ENCODE data around the gene SHROOM1.
"Not testable (repeated sequence)": the region's sequence is repeated elsewhere in the genome, so short reads cannot be mapped to it uniquely, and the experiment has no call there.

Gene SHROOM1

DNA sequence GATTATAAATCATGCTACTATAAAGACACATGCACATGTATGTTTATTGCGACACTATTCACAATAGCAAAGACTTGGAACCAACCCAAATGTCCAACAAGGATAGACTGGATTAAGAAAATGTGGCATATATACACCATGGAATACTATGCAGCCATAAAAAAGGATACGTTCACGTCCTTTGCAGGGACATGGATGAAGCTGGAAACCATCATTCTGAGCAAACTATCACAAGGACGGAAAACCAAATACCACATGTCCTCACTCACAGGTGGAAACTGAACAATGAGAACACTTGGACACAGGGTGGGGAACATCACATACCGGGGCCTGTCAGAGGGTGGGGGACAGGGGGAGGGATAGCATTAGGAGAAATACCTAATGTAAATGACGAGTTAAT is 24.6 kb downstream of the SHROOM1 start:
- not testable (repeated sequence) for DNase-seq

DNA sequence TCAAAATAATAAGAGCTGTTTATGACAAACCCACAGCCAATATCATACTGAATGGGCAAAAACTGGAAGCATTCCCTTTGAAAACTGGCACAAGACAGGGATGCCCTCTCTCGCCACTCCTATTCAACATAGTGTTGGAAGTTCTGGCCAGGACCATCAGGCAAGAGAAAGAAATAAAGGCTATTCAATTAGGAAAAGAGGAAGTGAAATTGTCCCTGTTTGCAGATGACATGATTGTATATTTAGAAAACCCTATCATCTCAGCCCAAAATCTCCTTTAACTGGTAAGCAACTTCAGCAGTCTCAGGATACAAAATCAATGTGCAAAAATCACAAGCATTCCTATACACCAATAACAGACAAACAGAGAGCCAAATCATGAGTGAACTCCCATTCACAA is 26.2 kb downstream of the SHROOM1 start:
- not testable (repeated sequence) for DNase-seq

DNA sequence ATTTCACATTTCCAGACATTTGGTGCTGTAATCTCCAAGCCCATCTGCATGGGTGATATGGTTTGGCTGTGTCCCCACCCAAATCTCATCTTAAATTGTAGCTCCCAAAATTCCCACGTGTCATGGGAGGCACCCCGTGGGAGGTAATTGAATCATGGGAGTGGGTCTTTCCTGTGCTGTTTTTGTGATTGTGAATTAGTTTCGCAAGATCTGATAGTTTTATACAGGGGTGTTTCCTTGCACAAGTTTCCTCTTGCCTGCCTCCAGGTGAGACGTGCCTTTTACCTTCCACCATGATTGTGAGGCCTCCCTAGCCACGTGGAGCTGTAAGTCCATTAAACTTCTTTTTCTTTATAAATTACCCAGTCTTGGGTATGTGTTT is 27.8 kb downstream of the SHROOM1 start:
- DNase-seq = not testable (repeated sequence)

DNA sequence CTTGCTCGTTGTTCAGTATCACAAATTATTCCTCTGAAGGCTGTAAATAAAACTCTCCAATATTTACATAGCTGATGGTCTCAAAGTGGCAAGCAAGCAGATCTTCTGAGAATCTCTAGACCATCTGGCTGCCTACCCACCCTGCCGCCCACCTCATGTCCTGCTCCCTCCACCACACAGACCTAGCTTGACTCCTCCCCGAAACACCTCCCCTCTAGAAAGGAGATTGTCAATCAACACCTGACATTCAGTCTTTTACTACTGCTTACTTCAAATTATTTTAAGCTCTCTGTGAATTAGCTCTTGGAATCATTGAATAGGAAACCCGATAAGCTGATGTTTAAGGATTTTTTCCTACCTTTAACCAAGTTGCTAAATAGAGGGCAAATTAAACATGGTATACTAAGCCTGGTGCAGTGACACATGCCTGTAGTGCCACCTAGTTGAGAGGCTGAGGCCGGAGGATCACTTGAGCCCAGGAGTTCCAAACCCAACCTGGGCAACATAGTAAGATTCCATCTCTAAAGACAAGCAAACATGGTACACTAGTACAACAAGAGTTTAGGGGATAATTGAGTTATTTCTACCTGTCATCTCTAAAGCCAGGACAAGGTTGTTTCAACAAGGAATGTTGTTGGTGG is 28.3 kb downstream of the SHROOM1 start:
- DNase-seq = no peak

DNA sequence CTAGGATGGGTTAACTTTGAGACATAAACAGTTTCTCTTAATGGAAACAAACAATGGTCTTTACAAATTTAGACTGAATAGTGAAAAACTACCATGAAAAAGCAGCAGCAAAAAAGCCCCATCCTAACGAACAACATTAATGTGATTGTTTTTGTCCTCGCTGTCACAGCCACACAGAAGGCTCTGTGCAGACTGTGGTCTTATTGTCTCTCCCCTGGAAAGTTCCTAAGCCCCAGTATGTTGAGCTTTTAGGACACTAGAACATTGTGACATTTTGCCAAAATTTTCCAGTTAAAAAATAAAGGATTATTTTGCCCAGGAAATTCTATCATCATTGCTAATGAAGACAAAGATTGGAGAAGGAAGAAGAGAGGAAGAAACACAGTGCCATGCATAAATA is 29.9 kb downstream of the SHROOM1 start:
- no peak for DNase-seq

DNA sequence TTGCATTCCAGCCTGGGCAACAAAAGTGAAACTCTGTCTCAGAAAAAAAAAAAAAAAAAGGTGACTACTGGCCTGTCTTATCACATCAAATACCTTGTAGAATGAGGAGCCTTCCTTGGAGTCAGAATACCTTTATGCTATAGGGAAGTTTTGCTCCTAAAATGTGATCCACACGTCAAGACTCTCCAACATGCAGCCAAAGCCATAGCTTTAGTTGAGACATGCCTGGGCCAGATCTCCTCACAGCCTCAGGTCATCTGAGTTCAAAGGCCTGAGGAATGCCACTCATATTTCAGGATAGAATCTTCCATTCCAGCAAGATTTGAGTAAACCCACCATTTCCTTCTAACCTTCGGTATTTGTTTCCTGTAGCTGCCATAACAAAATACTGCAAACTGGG is 31.1 kb downstream of the SHROOM1 start:
- DNase-seq = no peak

DNA sequence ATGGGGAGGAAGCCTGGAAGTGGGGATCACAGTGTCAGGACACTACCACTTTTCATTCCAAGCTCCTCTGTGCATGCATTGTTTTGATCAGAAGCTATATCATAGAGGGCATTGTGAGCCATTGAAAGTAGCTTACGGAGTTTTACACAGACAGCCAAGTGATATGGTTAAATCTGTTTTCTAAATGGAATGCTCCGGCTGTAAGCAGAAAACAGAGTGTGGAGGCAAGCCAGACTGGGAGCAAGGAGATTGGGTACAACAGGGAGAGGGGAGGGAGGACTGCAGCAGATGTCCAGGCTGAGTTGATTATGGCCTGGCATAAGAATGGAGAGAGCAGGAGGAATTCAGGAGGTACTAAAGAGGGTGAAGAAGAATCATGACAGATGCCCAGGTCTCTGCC is 32.8 kb downstream of the SHROOM1 start:
- DNase-seq = no peak

DNA sequence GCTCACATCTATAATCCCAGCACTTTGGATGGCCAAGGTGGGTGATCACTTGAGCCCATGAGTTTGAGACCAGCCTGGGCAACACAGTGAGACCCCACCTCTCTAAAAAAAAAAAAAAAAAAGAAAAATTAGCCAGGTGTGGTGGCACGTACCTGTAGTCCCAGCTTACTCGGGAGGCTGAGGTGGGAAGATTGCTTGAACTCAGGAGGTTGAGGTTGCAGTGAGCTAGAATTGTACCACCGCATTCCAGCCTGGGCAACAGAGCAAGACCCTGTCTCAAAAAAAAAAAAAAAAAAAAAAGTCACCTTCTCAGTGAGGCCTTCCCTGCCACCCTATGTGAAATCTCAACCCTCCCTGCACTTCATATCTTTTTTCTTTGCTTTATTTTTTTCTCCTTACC is 39.4 kb downstream of the SHROOM1 start:
- no peak for DNase-seq

DNA sequence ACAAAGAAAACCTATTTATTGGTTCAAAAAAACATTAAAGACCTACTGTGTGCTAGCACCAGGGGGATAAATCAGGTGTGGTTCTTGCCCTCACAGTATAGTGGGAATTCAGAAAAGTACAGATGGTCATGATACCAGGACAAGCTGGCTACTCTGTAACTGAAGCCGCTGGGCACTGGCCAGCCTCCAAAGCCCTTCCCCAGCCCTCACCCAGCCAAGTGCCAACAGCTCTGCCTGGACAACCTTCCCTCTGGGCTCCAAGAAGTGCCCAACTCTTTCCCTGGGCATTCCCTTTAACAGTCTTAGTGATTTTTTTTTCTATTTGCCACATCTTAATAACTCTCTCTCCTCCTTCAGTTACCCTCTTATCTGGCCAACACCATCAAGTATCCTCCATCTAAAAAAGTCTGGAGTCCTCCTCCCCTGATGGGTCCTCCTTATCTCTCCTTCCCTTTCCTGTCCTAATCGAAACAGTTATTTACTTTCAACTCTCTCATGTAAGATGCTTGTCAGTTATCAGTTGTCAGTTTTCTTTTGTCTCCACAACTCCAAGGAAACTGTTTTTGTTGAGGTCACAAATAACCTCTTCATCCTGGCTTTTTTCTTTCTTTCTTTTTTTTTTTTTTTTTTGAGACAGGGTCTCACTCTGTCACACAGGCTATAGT is 40.1 kb downstream of the SHROOM1 start:
- no peak for DNase-seq

DNA sequence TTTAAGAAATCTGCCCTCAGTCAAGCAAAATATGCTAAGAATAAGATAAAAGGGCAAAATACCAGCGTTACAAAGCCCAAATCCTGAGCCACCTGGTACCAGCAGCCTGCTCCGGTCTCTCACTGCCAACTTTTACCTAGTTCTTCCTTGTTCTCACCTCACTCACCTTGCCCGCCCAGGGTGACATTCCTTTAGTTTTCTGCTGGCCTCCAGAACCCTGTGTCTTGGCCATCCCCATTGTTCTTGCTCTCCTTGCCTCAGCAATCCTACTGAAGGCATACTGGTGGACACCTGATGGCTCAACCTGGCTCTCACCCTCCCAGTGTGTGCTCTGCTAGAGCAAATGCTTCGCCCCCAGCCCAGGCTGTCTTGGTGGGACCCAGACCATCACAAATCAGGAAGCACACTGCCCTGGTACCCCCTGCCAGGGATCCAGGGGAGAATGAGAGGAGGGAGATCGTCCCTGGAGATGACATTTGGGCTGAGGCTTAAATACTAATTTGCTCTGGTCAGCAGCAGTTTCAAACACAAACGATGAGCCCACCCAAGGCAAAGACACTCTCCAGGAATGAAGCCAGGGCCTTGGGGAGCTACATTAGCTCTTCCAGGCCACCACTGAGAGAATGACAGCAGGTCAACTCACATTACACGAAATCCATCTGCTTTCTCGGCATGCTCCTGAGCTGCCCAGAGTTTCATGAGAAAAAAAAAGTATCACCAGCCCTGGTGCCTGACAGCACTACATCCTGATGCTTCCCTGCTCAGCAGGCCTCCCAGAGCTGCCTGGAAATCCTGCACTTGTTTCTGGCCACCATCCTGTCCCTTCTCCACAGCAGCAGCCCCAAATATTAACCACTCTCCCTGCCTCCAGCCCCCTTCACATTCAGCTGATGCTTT is 41.2 kb downstream of the SHROOM1 start:
- no peak for DNase-seq

DNA sequence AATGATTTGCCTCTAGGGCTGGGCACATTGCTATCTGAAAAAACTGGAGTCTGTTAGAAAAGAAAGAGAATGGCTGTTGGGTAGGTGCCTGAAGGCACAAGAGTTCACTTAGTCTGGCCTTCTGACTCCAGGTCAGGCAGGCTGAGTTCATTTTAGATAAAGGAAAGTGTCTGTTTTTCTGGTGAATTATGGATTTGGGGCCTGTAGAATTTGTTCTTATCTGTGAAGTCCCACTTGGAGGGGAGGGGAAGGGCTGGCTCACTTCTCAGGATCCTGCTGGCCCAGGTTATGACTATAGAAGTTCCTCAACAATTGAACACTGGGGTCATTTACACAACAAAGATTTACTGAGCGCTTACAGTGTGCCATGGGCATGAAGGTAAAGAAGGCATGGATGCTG is 41.9 kb downstream of the SHROOM1 start:
- no peak for DNase-seq

DNA sequence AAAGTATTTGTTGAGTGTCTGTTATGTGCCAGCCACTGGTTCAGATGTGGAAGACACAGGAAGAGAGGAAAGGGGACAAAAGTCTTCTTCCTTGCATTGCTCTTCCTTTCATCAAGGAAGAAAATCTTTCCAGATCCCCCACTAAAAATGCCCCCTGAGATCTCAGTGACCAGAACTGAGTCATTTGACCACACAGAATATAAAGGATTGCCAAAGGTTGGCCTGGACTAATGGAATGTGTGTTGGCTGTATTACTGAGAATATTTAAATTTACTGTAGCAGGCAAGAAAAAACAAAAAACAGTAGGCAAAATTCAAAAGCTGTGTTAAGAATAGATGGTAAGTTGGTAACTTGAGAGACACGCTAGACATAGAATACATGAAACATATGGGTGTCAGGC is 43.4 kb downstream of the SHROOM1 start:
- no peak for DNase-seq

DNA sequence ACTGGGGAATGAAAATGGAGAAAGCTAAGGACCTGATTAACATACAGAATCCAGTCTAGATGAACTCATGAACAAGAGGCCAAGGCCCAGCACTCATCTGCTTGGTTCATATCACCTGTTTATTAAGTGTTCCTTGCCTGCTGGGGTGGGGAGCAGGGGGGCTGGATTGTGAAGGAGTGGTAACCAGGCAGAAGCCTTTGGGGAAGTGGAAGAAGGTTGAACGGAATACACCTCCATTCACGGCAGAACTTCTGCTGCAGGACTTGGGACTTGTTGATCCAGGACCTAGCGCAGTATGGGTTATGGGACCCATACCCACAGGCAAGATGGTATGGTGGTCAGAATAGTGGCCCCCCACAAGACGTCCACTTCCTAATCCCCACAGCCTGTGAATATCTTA is 44.6 kb downstream of the SHROOM1 start:
- no peak for DNase-seq

DNA sequence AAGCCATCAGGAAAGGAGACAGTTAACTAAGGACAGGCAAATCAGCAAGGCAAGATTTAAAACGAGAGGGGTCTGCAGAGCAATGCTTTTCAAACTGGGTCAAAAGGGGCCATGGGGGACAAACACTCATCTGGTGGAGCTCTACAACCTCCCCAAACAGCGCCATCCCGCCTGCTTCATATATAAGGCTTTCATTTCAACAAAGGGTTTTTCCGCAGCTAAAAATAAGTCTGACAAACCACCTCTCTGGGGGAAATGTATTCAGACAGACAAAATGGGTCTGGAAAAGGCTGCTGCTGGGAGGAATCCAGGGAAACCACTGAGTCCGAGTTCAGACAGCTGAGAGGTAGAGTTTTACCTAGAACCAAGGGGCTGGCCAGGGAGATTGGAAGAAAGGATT is 45.1 kb downstream of the SHROOM1 start:
- no peak for DNase-seq

DNA sequence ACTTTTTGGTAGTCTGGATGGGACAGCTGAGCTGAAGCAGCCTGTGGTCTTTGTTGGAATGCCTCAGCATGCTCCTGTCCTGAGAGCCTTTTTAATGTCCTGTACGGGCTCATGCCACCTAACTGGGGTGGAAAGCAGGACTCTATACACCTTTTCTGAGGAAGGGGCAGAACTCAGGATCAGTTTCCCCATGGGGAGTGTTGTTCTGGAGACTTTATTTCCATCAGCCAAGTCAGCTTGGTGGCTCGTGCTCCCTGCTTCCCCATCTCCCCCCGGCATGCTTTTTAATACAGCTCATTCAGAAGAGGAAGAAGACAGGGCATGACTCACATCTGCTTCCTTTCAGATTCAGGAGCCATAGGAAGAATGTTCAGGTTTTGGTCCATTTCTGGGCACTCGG is 48.3 kb downstream of the SHROOM1 start:
- DNase-seq = no peak

DNA sequence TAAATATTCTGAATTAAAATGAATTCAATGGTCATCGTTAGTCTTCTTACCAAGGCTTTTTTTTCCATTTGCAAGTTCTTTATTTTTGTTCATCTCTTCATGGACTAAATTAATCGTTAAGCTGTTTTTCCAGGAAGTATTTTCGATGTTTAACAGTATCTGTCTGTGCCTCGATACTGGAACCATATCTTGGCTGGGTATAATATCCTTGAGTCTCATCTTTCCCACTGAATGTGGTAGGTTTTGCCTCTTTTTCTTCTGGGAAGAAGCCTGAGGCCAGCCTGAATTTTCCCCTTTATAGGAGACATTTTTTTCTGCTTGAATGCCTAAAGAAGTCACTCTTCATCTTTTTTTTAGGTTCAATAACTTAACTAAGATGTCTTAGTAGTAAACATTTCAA is 49.4 kb downstream of the SHROOM1 start:
- no peak for DNase-seq

DNA sequence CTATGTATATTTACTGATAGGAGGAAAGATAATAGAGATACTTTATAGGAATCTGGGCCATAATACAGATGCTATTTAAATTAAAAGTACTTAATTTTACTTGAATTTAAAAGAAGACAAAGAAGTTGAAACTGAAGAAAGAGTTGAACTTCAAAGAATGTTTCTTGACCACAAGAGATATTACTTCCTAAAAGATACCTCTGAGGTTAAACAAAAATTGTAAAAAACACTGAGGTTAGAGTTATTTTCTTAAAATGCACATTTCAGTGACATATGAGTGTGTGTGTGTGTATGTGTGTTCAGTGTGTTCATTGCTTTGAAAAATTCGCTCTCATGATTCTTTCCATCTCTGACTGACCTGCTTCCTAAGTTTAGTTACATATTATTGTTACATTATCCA is 49.9 kb downstream of the SHROOM1 start:
- no peak for DNase-seq

DNA sequence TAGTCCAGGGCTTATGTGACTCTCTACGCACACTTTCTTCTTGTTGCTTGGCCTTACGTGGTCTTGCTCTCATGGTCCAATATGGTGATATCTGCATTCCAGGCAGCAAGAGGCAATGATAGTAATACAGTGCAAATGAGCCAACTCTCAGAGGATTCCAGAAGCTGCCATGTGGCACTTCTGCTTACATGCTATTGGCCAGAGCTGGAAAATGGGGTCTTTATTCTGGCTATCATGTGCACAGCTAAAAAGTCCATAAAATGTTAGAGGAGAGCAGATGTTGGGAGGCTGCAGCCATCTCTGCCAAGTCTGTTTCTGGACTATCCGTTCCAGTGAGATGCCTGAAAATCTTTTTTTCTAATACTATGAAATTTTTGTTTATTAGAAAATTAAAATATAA is 50.5 kb downstream of the SHROOM1 start:
- no peak for DNase-seq

DNA sequence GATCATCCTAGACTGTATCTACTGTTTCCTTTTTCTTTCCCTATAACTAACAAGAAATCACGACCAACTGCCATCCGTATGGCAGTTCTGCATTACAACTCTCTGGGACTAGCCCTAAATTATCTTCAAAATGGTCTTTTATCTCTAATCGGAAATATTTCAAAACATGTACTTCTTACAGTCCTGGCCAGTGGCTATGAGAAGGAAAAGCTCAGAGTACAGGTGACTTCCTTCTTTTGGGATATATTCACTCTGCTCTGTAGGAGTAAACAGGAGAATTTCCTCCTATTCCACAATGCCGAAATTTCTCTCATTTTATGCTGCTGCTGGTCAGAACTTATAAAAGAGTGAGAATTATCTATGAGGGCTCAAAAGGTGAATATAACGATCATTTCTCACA is 51.6 kb downstream of the SHROOM1 start:
- DNase-seq = no peak

DNA sequence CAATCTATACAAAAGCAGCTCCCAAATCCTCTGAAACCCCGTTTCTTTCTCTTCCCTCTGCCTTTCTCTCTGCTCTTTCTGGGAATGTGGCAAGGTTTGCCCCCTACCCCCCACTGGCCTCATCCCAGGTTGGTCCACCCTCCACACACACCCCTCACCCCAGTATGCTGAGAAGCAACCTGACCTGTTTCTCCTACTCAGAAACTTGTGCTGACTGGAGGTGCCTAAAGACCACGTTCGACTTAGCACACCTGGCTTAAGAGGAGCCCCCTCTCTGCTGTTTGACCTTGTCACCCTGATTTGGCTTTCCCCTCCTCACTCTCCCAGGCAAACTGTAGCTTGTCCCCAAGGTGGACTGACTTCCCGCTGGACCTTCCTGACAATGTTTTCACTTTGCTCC is 52.3 kb downstream of the SHROOM1 start:
- DNase-seq = no peak

DNA sequence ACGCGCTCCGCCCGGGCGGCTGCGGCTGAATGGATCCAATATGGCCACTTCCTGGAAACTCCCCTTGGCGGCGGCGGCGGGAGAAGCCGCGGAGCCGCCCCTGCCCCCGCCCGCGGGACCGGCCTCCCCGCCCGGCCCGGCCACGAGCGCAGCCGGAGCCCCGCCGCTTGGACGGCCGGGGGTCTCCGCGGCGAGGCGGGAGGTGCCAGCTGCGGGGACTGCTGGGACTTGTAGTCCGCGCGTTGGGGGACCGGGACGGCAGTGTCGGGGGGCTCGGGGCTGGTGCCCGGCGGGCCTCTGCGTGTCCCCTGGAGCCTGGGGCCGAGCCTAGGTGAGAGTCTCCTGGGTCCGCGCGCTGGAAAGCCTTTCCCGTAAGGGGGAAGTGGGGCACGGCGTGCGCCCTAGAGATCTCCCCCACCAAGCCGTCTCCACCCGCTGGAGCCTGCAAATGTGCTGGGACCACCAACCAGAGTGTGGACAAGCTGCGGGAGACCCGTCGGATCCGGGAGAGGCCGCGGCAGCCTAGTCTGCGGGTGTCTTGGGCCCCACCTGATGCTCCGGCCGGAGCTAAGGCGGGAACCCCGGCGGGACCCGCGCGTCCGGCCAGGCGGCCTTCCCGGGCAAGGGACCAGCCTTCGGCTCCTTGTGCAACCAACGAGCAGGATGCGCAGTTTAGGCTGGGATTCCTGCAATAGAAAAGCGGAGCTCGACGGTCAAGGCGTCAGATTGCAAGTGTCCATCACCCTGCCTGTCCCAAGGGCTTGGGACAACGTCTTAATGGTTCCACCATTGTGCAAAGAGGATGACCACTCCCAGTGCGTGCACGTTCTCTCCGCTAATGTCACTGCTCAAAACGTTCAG is 53.0 kb downstream of the SHROOM1 start, which contains the start of gene SEPTIN8:
TSS of gene SEPTIN8 (minus strand) at position 31 of the 861 bp plus-strand sequence. CDS start 102 bp downstream, outside the sequence.
- peak; percentile 50 for DNase-seq

DNA sequence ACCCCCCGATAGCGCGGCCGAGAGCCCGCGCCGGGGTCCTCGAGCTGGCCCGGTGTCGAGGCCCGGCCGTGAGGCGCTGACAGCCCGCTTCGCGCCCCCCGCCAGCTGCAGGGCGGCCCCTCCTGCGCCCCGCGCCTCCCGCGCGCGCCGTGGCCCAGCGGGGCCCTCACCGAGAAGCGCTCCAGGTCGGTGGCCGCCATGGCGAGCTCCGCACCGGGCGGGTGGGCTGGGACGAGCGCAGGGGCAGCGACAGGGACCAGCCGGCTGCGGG is 53.6 kb downstream of the SHROOM1 start:
- no peak for DNase-seq

Data from stimulated activated CD4-positive, alpha-beta T cell treated with anti-CD3 and anti-CD28 coated beads, Interleukin-4, amount 100 ng/mL, for 1 hour (primary cell).